ENCODE data around the gene TARS2. TPM values are rescaled to one million over a fixed set of nuclear protein-coding genes. Genes with fewer than 3 reads are reported as not detected.

Gene TARS2
- total RNA-seq, 2 donors from 2014 or later, result 28.8 to 35.3 TPM

DNA sequence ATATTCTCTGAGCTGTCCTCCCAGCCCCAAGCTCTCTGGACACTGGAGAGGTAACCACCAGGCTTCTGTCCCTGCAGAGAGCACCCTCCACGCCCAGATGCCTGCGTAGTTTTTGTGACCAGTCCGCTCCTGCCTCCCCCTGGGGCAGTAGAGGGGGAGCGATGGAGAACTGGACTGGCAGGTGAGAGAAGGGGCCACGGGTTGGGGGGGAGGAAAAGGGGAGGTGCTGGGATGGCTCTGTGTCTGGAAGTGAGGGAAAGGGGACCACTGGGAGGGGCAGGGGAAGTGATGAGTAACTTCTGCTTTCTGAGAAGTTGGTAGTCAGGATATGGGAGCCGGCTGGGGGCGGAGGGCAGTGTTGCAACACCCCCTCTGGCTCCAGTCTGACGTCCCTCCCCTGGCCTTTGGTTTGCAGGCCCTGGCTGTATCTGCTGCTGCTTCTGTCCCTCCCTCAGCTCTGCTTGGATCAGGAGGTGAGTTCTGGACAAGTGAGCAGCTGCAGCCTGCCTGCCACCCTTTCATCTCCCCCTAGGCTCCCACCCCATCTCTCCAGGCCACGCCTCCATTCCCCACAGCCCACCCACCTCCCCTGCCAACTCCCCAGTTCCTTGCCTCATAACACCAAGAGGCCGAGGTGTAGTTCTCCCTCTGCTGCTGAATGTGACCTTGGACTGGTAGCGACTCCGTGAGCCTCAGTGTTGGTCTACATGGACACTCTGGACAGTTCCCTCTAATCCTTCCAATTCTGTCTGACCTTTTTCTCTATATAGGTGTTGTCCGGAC, 65.1 kb downstream of the TARS2 start:
- peaks cover 5% of the 10 kb centered on the region for H3K4me1 Mint-ChIP-seq
- no peaks in the 10 kb centered on the region for H3K36me3 Mint-ChIP-seq (ENCODE audit: low read depth)
- peak; percentile 15 for ATAC-seq (replicated peaks)
- no peak overlapping the region for H3K4me3 Mint-ChIP-seq
- no peak overlapping the region for H3K27ac Mint-ChIP-seq
- H3K9me3 Mint-ChIP-seq, result no peaks in the 10 kb centered on the region
- H3K27me3 Mint-ChIP-seq, result no peaks in the 10 kb centered on the region

DNA sequence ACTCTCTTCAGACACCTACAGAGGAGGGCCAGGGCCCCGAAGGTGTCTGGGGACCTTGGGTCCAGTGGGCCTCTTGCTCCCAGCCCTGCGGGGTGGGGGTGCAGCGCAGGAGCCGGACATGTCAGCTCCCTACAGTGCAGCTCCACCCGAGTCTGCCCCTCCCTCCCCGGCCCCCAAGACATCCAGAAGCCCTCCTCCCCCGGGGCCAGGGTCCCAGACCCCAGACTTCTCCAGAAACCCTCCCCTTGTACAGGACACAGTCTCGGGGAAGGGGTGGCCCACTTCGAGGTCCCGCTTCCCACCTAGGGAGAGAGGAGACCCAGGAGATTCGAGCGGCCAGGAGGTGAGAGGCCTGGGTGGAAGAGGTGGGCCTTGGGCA, 65.7 kb downstream of the TARS2 start:
- Mint-ChIP-seq H3K36me3 (ENCODE audit: low read depth) (no peaks in the 10 kb centered on the region), H3K27me3 (no peaks in the 10 kb centered on the region), H3K4me1 (peaks cover 5% of the 10 kb centered on the region), H3K4me3 (no peak overlapping the region), H3K27ac (no peak overlapping the region), H3K9me3 (no peaks in the 10 kb centered on the region)
- no peak for ATAC-seq (replicated peaks)

DNA sequence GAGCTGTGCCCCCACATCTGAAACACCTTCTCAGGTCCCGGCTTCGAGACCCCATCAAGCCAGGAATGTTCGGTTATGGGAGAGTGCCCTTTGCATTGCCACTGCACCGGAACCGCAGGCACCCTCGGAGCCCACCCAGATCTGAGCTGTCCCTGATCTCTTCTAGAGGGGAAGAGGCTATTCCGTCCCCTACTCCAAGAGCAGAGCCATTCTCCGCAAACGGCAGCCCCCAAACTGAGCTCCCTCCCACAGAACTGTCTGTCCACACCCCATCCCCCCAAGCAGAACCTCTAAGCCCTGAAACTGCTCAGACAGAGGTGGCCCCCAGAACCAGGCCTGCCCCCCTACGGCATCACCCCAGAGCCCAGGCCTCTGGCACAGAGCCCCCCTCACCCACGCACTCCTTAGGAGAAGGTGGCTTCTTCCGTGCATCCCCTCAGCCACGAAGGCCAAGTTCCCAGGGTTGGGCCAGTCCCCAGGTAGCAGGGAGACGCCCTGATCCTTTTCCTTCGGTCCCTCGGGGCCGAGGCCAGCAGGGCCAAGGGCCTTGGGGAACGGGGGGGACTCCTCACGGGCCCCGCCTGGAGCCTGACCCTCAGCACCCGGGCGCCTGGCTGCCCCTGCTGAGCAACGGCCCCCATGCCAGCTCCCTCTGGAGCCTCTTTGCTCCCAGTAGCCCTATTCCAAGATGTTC, 66.3 kb downstream of the TARS2 start:
- Mint-ChIP-seq H3K9me3 (no peaks in the 10 kb centered on the region), H3K27me3 (no peaks in the 10 kb centered on the region), H3K4me3 (no peak overlapping the region), H3K4me1 (peaks cover 5% of the 10 kb centered on the region), H3K27ac (no peak overlapping the region), H3K36me3 (ENCODE audit: low read depth) (no peaks in the 10 kb centered on the region)
- ATAC-seq (replicated peaks), result no peak

DNA sequence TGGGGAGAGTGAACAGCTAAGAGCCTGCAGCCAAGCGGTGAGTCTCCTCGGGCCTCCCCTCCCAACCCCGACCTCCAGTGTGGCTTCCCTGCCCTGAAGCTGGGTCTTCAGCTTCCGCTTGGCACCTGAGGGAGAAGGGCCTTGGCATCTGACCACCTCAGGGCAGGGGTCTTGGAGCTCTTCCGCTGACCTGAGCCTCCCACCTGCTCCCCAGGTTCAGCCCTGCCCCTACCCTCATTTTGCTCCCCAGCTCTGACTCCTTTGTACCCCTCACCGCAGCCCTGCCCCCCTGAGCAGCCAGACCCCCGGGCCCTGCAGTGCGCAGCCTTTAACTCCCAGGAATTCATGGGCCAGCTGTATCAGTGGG, 66.8 kb downstream of the TARS2 start:
- no peak overlapping the region for H3K27ac Mint-ChIP-seq
- H3K9me3 Mint-ChIP-seq, result no peaks in the 10 kb centered on the region
- no peak for ATAC-seq (replicated peaks)
- H3K4me3 Mint-ChIP-seq, result no peak overlapping the region
- no peaks in the 10 kb centered on the region for H3K36me3 Mint-ChIP-seq (ENCODE audit: low read depth)
- peaks cover 5% of the 10 kb centered on the region for H3K4me1 Mint-ChIP-seq
- H3K27me3 Mint-ChIP-seq, result no peaks in the 10 kb centered on the region

DNA sequence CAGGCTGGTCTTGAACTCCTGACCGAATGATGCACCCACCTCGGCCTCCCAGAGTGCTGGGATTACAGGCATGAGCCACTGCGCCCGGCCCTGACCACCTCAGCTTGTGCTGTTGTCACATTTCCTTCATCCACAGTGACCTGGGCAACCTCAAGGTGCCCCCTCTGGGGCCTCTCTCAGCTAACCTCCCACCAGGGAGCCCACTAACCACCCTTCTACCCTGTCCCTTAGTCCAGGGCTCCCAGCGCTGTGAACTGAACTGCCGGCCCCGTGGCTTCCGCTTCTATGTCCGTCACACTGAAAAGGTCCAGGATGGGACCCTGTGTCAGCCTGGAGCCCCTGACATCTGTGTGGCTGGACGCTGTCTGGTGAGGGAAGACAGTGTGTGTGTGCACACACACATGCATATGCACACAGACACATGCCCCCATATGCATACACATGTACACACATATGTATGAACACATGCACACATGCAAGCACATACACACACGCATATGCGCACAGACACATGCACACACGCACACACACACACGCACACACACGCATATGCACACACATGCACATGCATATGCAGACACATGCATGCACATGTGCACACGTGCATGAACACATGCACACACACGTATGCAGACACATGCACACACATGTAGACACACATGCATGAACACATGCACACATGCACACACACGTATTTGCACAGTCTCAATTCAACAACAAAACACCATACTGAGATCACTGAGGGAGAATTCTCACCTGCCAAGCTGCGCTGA, 68.2 kb downstream of the TARS2 start:
- H3K27me3 Mint-ChIP-seq, result no peaks in the 10 kb centered on the region
- no peak for ATAC-seq (replicated peaks)
- no peak overlapping the region for H3K4me3 Mint-ChIP-seq
- H3K9me3 Mint-ChIP-seq, result no peaks in the 10 kb centered on the region
- no peaks in the 10 kb centered on the region for H3K36me3 Mint-ChIP-seq (ENCODE audit: low read depth)
- peaks cover 10% of the 10 kb centered on the region for H3K4me1 Mint-ChIP-seq
- no peak overlapping the region for H3K27ac Mint-ChIP-seq

DNA sequence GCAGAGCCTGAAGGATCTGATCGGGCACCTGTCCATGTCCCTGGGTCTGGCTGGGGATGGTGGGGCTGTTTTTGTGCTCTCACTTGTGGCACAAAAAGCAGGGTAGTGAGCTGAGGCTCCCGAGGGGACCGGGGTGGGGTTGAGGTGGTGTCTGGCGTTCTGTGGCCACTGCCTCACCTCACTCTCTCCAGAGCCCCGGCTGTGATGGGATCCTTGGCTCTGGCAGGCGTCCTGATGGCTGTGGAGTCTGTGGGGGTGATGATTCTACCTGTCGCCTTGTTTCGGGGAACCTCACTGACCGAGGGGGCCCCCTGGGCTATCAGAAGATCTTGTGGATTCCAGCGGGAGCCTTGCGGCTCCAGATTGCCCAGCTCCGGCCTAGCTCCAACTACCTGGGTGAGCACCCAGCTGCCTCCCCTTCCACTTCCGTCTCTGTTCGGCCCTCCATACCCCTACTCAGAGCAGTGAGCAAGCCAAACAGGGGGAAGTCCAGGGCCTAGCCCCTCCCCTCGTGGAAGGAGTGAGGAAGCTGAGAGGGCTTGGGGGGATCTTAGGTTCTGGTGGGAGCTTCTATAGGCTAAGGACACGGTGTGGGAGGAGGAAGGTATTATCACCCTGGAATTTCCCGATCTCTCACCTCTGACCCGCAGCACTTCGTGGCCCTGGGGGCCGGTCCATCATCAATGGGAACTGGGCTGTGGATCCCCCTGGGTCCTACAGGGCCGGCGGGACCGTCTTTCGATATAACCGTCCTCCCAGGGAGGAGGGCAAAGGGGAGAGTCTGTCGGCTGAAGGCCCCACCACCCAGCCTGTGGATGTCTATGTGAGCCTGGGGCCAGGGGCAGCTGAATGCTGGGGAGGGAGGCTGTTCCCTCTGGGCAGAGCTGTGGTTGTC, 69.0 kb downstream of the TARS2 start:
- H3K27me3 Mint-ChIP-seq, result no peaks in the 10 kb centered on the region
- peaks cover 16% of the 10 kb centered on the region for H3K4me1 Mint-ChIP-seq
- H3K27ac Mint-ChIP-seq, result no peak overlapping the region
- no peaks in the 10 kb centered on the region for H3K9me3 Mint-ChIP-seq
- ATAC-seq (replicated peaks), result no peak
- no peak overlapping the region for H3K4me3 Mint-ChIP-seq
- peaks cover 5% of the 10 kb centered on the region for H3K36me3 Mint-ChIP-seq (ENCODE audit: low read depth)

DNA sequence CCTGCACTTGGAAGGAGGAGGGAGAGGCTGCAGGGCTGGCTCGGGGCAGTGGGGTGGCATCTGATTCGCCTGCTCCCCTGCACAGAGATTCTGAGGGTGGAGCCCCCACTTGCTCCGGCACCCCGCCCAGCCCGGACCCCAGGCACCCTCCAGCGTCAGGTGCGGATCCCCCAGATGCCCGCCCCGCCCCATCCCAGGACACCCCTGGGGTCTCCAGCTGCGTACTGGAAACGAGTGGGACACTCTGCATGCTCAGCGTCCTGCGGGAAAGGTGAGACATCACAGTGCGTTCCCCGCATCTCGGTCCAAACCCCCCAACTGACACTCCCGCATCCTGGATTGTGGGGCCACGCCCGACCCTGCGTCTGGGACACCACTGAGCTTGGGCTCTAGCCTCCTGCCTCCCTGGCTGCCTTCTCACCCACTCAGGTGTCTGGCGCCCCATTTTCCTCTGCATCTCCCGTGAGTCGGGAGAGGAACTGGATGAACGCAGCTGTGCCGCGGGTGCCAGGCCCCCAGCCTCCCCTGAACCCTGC, 69.9 kb downstream of the TARS2 start:
- no peaks in the 10 kb centered on the region for H3K27me3 Mint-ChIP-seq
- no peak overlapping the region for H3K27ac Mint-ChIP-seq
- H3K36me3 Mint-ChIP-seq (ENCODE audit: low read depth), result peaks cover 14% of the 10 kb centered on the region
- H3K4me3 Mint-ChIP-seq, result no peak overlapping the region
- H3K9me3 Mint-ChIP-seq, result no peaks in the 10 kb centered on the region
- no peak for ATAC-seq (replicated peaks)
- peaks cover 16% of the 10 kb centered on the region for H3K4me1 Mint-ChIP-seq

Other genes starting within 250 kb of the TARS2 start
- gene CA14, start 229.6 kb upstream of the TARS2 start, total RNA-seq, result not detected
- gene APH1A, start 218.4 kb upstream of the TARS2 start, total RNA-seq, result 100 to 1,000 TPM in 1 of 2 donors, 10 to 100 TPM in 1; 96.3 to 149 TPM
- 1 to 10 TPM; 1.4 to 3.6 TPM for gene C1orf54, start 214.6 kb upstream of the TARS2 start, total RNA-seq
- gene CIART, start 204.9 kb upstream of the TARS2 start, total RNA-seq, result 10 to 100 TPM in 1 of 2 donors, 1 to 10 TPM in 1; 3.7 to 12.4 TPM
- gene MRPS21, start 193.6 kb upstream of the TARS2 start, total RNA-seq, result 10 to 100 TPM; 66.1 to 82.9 TPM
- 10 to 100 TPM; 67.0 to 77.9 TPM for gene PRPF3, start 165.9 kb upstream of the TARS2 start, total RNA-seq
- gene RPRD2, start 123.3 kb upstream of the TARS2 start, total RNA-seq, result 10 to 100 TPM; 23.0 to 26.9 TPM
- gene ECM1, start 20.7 kb downstream of the TARS2 start, total RNA-seq, result 1 to 10 TPM; 1.1 to 2.0 TPM
- 1 to 10 TPM in 1 of 2 donors, not detected in 1; 1.2 TPM for gene FALEC, start 28.3 kb downstream of the TARS2 start, total RNA-seq
- under 1 TPM; 0.29 to 0.37 TPM for gene ADAMTSL4, start 62.0 kb downstream of the TARS2 start, total RNA-seq
- gene MCL1, start 92.2 kb downstream of the TARS2 start, total RNA-seq, result 100 to 1,000 TPM; 235 to 351 TPM
- 100 to 1,000 TPM; 136 to 199 TPM for gene ENSA, start 142.2 kb downstream of the TARS2 start, total RNA-seq
- gene GOLPH3L, start 209.7 kb downstream of the TARS2 start, total RNA-seq, result 10 to 100 TPM; 13.0 to 18.7 TPM
- not detected for gene HORMAD1, start 233.5 kb downstream of the TARS2 start, total RNA-seq